Measurements from ENCODE around the gene XK.

Gene XK

GRCh38 chrX:37752281-37752680 is 66.7 kb downstream of the XK start:
- DNase-seq (ENCODE audit: low read depth) = no peak
- TF ChIP-seq CTCF (IDR thresholded peaks at IDR 0.05; ENCODE audit: low read length, missing control alignments) = no peak
- no peak overlapping the region for H3K4me3 ChIP-seq (replicated peaks; ENCODE audit: low read depth, low read length)

- H3K4me3 ChIP-seq (replicated peaks; ENCODE audit: low read depth, low read length) = no peak overlapping the region
- DNase-seq (ENCODE audit: low read depth) = no peak
- TF ChIP-seq CTCF (IDR thresholded peaks at IDR 0.05; ENCODE audit: low read length, missing control alignments) = no peak
Measured at GRCh38 chrX:37752936-37753335, 67.3 kb downstream of the XK start.

- no peak overlapping the region for H3K4me3 ChIP-seq (replicated peaks; ENCODE audit: low read depth, low read length)
- no peak for TF ChIP-seq CTCF (IDR thresholded peaks at IDR 0.05; ENCODE audit: low read length, missing control alignments)
Measured at GRCh38 chrX:37753384-37753783, 67.8 kb downstream of the XK start.

GRCh38 chrX:37754516-37754915 is 68.9 kb downstream of the XK start:
- TF ChIP-seq CTCF (IDR thresholded peaks at IDR 0.05; ENCODE audit: low read length, missing control alignments) = no peak
- no peak for DNase-seq (ENCODE audit: low read depth)
- H3K4me3 ChIP-seq (replicated peaks; ENCODE audit: low read depth, low read length) = no peak overlapping the region

More at GRCh38 chrX:37753384-37753783, 67.8 kb downstream of the XK start:
- no peak for DNase-seq (ENCODE audit: low read depth)

- no peak for DNase-seq (ENCODE audit: low read depth)
- TF ChIP-seq CTCF (IDR thresholded peaks at IDR 0.05; ENCODE audit: low read length, missing control alignments) = no peak
- H3K4me3 ChIP-seq (replicated peaks; ENCODE audit: low read depth, low read length) = no peak overlapping the region
Measured at GRCh38 chrX:37755025-37755424, 69.4 kb downstream of the XK start.

DNA sequence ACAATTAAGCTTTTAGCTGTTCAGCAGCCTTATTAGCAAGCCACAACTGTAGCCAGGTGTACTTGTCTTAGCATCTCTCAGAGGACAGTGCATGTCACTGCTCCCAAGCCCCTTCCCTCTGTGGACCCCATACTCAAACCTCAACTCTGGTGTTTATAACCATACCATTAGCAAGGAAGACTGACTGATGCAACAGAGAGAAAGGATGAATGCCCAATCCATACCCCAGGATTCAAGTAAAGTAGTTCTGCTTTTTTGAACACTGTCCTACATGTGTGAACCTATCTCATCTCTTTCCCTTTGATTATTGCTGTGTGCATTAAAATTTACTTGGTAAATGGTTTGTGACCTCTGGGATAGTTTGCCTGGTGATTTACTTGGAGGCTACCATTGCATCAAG is 71.5 kb downstream of the XK start:
- no peak for TF ChIP-seq CTCF (IDR thresholded peaks at IDR 0.05; ENCODE audit: low read length, missing control alignments)
- no peak for DNase-seq (ENCODE audit: low read depth)

DNA sequence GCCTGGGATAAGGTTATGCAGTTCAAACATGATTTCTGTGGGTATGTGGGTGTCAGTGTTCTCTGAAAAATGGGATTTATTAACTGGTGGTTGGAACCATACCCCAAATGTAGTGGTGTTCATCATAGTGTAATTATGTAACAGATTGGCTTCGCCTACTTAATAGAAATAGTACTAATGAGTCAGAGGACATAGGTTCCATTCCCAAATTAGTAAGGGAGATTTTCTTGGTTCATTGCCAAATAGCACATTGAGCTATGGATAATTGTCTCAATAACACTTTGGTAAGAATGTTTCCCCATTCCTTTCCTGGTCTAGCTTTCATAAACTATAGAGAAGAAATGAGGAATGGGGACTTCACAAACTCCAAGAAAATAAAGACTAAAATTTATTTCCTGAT is 73.8 kb downstream of the XK start:
- DNase-seq (ENCODE audit: low read depth) = no peak
- no peak overlapping the region for H3K4me3 ChIP-seq (replicated peaks; ENCODE audit: low read depth, low read length)
- no peak for TF ChIP-seq CTCF (IDR thresholded peaks at IDR 0.05; ENCODE audit: low read length, missing control alignments)

More for the DNA sequence above, 71.5 kb downstream of the XK start:
- H3K4me3 ChIP-seq (replicated peaks; ENCODE audit: low read depth, low read length) = no peak overlapping the region
